Measurements from ENCODE around the gene THAP2.

THAP2 gene

DNA sequence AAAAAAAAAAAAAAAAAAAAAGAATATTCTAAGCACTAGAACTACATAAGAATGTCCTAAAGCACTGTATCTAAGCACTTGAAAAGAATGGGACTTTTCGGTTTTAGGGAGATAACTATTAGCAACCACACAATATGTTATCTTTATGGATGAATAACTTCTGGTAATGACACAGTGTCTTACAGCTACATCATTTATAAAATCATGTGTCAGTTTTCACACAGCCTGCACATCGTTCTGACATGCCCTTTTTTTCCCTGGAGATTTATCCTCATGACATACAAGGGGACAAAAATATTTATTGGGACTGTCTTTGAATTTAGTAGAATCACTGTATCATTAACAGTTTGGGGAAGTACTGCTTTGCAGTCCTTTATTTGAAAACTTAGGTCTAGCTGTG, 39.1 kb downstream of the THAP2 start:
- Histone ChIP-seq H3K4me3 (replicated peaks; ENCODE audit: insufficient read depth, low read length) (no peak overlapping the region), H3K27ac (replicated peaks) (no peak overlapping the region), H3K27me3 (ENCODE audit: insufficient read depth, poor library complexity, severe bottlenecking) (no peaks in the 10 kb centered on the region)
- TF ChIP-seq CTCF (IDR thresholded peaks at IDR 0.05; ENCODE audit: insufficient read depth, low read length) (no peak), POLR2AphosphoS5 (IDR thresholded peaks at IDR 0.05; ENCODE audit: low read depth) (no peak), SPI1 (IDR thresholded peaks at IDR 0.05; ENCODE audit: borderline replicate concordance, low read depth) (no peak), GABPA (IDR thresholded peaks at IDR 0.05; ENCODE audit: low read depth) (no peak)
- TF ChIP-seq, protein P1, sequence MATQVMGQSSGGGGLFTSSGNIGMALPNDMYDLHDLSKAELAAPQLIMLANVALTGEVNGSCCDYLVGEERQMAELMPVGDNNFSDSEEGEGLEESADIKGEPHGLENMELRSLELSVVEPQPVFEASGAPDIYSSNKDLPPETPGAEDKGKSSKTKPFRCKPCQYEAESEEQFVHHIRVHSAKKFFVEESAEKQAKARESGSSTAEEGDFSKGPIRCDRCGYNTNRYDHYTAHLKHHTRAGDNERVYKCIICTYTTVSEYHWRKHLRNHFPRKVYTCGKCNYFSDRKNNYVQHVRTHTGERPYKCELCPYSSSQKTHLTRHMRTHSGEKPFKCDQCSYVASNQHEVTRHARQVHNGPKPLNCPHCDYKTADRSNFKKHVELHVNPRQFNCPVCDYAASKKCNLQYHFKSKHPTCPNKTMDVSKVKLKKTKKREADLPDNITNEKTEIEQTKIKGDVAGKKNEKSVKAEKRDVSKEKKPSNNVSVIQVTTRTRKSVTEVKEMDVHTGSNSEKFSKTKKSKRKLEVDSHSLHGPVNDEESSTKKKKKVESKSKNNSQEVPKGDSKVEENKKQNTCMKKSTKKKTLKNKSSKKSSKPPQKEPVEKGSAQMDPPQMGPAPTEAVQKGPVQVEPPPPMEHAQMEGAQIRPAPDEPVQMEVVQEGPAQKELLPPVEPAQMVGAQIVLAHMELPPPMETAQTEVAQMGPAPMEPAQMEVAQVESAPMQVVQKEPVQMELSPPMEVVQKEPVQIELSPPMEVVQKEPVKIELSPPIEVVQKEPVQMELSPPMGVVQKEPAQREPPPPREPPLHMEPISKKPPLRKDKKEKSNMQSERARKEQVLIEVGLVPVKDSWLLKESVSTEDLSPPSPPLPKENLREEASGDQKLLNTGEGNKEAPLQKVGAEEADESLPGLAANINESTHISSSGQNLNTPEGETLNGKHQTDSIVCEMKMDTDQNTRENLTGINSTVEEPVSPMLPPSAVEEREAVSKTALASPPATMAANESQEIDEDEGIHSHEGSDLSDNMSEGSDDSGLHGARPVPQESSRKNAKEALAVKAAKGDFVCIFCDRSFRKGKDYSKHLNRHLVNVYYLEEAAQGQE (IDR thresholded peaks at IDR 0.05; ENCODE audit: insufficient replicate concordance, low read depth): no peak
- no peak for DNase-seq (ENCODE audit: low read depth in 1 of 2, low spot score in 1 of 2)

- no peak for DNase-seq (ENCODE audit: low read depth in 1 of 2, low spot score in 1 of 2)
- H3K27ac ChIP-seq (replicated peaks): no peak overlapping the region
- no peaks in the 10 kb centered on the region for H3K27me3 ChIP-seq (ENCODE audit: insufficient read depth, poor library complexity, severe bottlenecking)
- TF ChIP-seq POLR2AphosphoS5 (IDR thresholded peaks at IDR 0.05; ENCODE audit: low read depth) (no peak), SPI1 (IDR thresholded peaks at IDR 0.05; ENCODE audit: borderline replicate concordance, low read depth) (no peak), CTCF (IDR thresholded peaks at IDR 0.05; ENCODE audit: insufficient read depth, low read length) (no peak), GABPA (IDR thresholded peaks at IDR 0.05; ENCODE audit: low read depth) (no peak)
- TF ChIP-seq, protein P1 (IDR thresholded peaks at IDR 0.05; ENCODE audit: insufficient replicate concordance, low read depth): no peak
- H3K4me3 ChIP-seq (replicated peaks; ENCODE audit: insufficient read depth, low read length): no peak overlapping the region
Measured at GRCh38 chr12:71704920-71705319, 40.8 kb downstream of the THAP2 start.

DNA sequence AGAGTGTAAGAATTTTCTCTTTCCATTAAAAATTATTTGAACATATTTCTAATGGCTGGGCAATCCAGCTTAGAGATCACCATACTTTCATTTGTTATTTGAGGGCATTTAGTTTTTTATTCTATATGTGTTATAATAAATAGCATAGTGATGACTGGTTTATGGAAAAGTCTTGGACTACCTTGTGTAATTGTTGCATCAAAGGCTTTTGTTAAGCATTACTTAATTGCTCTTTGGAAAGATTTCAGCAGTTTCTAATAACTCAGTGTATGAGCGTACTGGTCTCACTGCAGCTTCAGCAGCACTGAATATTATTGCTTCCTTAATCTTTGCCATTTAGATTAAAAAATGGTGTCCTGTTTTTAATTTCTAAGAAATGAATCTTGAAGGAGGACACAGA, 44.6 kb downstream of the THAP2 start:
- no peaks in the 10 kb centered on the region for H3K27me3 ChIP-seq (ENCODE audit: insufficient read depth, poor library complexity, severe bottlenecking)

More for the DNA sequence above, 44.6 kb downstream of the THAP2 start:
- TF ChIP-seq POLR2AphosphoS5 (IDR thresholded peaks at IDR 0.05; ENCODE audit: low read depth): no peak
- TF ChIP-seq, protein P1 (IDR thresholded peaks at IDR 0.05; ENCODE audit: insufficient replicate concordance, low read depth): no peak
- TF ChIP-seq CTCF (IDR thresholded peaks at IDR 0.05; ENCODE audit: insufficient read depth, low read length): no peak
- no peak for TF ChIP-seq GABPA (IDR thresholded peaks at IDR 0.05; ENCODE audit: low read depth)
- TF ChIP-seq SPI1 (IDR thresholded peaks at IDR 0.05; ENCODE audit: borderline replicate concordance, low read depth): no peak
- no peak overlapping the region for H3K4me3 ChIP-seq (replicated peaks; ENCODE audit: insufficient read depth, low read length)
- no peak overlapping the region for H3K27ac ChIP-seq (replicated peaks)
- no peak for DNase-seq (ENCODE audit: low read depth in 1 of 2, low spot score in 1 of 2)

Measured in HL-60 (cell line).